Fibroblast of peridontal ligament (primary cell): ENCODE results near the gene RBM17.
"Not testable (repeated sequence)": the region's sequence is repeated elsewhere in the genome, so short reads cannot be mapped to it uniquely, and the experiment has no call there.

Experiments
- DNase-seq: peaks from one replicate; pipeline ENCODE4 v3.0.0-alpha.2; 2010; ENCODE audit errors: extremely low read depth

The RBM17 gene

GRCh38 chr10:6080417-6080973 is 8.3 kb upstream of the RBM17 start:
- no peak for DNase-seq

- no peak for DNase-seq
Observed at GRCh38 chr10:6082496-6083395, 6.1 kb upstream of the RBM17 start.

GRCh38 chr10:6083523-6084475 is 5.0 kb upstream of the RBM17 start:
- DNase-seq = no peak

GRCh38 chr10:6086375-6087233 is 2.2 kb upstream of the RBM17 start:
- peak; percentile 85 for DNase-seq

- peak; percentile 16 for DNase-seq
Observed at GRCh38 chr10:6089334-6090219, 743 bp downstream of the RBM17 start.

- no peak for DNase-seq
Observed at GRCh38 chr10:6091630-6092029, 2.8 kb downstream of the RBM17 start.

GRCh38 chr10:6092731-6093130 is 3.9 kb downstream of the RBM17 start:
- no peak for DNase-seq

- peak; percentile 33 for DNase-seq
Observed at GRCh38 chr10:6095810-6096570, 7.2 kb downstream of the RBM17 start.

GRCh38 chr10:6097063-6097462 is 8.2 kb downstream of the RBM17 start:
- DNase-seq = no peak

- no peak for DNase-seq
Observed at GRCh38 chr10:6098156-6098555, 9.3 kb downstream of the RBM17 start.

GRCh38 chr10:6100370-6100769 is 11.5 kb downstream of the RBM17 start:
- no peak for DNase-seq

- no peak for DNase-seq
Observed at GRCh38 chr10:6101181-6101580, 12.3 kb downstream of the RBM17 start.

GRCh38 chr10:6102128-6102527 is 13.3 kb downstream of the RBM17 start:
- DNase-seq = no peak

GRCh38 chr10:6103591-6103990 is 14.8 kb downstream of the RBM17 start:
- no peak for DNase-seq

- not testable (repeated sequence) for DNase-seq
Observed at GRCh38 chr10:6107616-6108015, 18.8 kb downstream of the RBM17 start.

GRCh38 chr10:6108072-6108471 is 19.2 kb downstream of the RBM17 start:
- DNase-seq = no peak

GRCh38 chr10:6108631-6109443 is 20.0 kb downstream of the RBM17 start:
- DNase-seq = peak; percentile 69

- DNase-seq = no peak
Observed at GRCh38 chr10:6109444-6109775, 20.6 kb downstream of the RBM17 start.

GRCh38 chr10:6110136-6110535 is 21.3 kb downstream of the RBM17 start:
- no peak for DNase-seq
